DND-41 (cell line): Measurements from ENCODE around the gene SFXN5.

Experiments
- ATAC-seq: fragments of 200-7000 bp; cut with Tn5 transposase; 3 replicates; pipeline ENCODE4 v1.9.1; 2021; ENCODE audit warnings: low read depth; ENCODE audit not compliant: insufficient read depth
- DNase-seq: peaks from one replicate; pipeline ENCODE4 v3.0.0-alpha.2; 2020
- H2AFZ ChIP-seq: 2 replicates; pipeline ENCODE4 v1.6.0; 2012; ENCODE audit warnings: low read depth, low read length
- H3K27ac ChIP-seq: 2 replicates; pipeline ENCODE4 v1.5.1; 2012; ENCODE audit warnings: low read length, inconsistent platforms
- H3K27me3 ChIP-seq: fragments of 200-600 bp; sonication (generic); 2 replicates; pipeline ENCODE4 v1.6.0; 2012; ENCODE audit warnings: low read length, mild to moderate bottlenecking, inconsistent platforms; ENCODE audit not compliant: insufficient read depth, poor library complexity
- H3K36me3 ChIP-seq: 2 replicates; pipeline ENCODE4 v1.5.1; 2012; ENCODE audit warnings: low read length, inconsistent platforms; ENCODE audit not compliant: insufficient read depth
- H3K4me1 ChIP-seq: 2 replicates; pipeline ENCODE4 v1.5.1; 2012; ENCODE audit warnings: mild to moderate bottlenecking, low read length; ENCODE audit not compliant: insufficient read depth
- H3K4me2 ChIP-seq: 2 replicates; pipeline ENCODE4 v1.6.0; 2012; ENCODE audit warnings: mild to moderate bottlenecking, moderate library complexity, low read length, inconsistent platforms; ENCODE audit not compliant: insufficient read depth
- H3K4me3 ChIP-seq, 2 experiments: fragments of 200-600 bp in 1 of 2; shearing (Covaris generic) in 1 of 2; 2 replicates each; pipeline ENCODE4 v1.5.1; 2012 to 2016; ENCODE audit warnings: inconsistent platforms in 2 of 2, low read length in 2 of 2, mild to moderate bottlenecking in 2 of 2, low read depth in 1 of 2, moderate library complexity in 1 of 2
- H3K79me2 ChIP-seq: 2 replicates; pipeline ENCODE4 v1.6.0; 2012; ENCODE audit warnings: low read length, inconsistent platforms; ENCODE audit not compliant: insufficient read depth
- H3K9ac ChIP-seq: 2 replicates; pipeline ENCODE4 v1.6.0; 2012; ENCODE audit warnings: low read depth, mild to moderate bottlenecking, inconsistent platforms, low read length, moderate library complexity
- H3K9me3 ChIP-seq: 2 replicates; pipeline ENCODE4 v1.5.1; 2012; ENCODE audit warnings: low read length, moderate library complexity, mild to moderate bottlenecking, inconsistent platforms; ENCODE audit not compliant: insufficient read depth, severe bottlenecking
- H4K20me1 ChIP-seq: 2 replicates; pipeline ENCODE4 v1.6.0; 2012; ENCODE audit warnings: low read length; ENCODE audit not compliant: insufficient read depth
- EZH2 ChIP-seq: IDR thresholded peaks from 3 replicates; pipeline ENCODE4 v1.6.1; 2012; ENCODE audit warnings: borderline replicate concordance, low read depth, mild to moderate bottlenecking, moderate library complexity, low read length, inconsistent platforms; ENCODE audit not compliant: severe bottlenecking
- TF ChIP-seq, protein P1 (sequence below): IDR thresholded peaks from 2 replicates; pipeline ENCODE4 v1.5.1; 2012; ENCODE audit warnings: borderline replicate concordance, low read length, moderate library complexity, mild to moderate bottlenecking; ENCODE audit not compliant: poor library complexity, severe bottlenecking; ENCODE audit errors: extremely low read depth

Gene SFXN5

DNA sequence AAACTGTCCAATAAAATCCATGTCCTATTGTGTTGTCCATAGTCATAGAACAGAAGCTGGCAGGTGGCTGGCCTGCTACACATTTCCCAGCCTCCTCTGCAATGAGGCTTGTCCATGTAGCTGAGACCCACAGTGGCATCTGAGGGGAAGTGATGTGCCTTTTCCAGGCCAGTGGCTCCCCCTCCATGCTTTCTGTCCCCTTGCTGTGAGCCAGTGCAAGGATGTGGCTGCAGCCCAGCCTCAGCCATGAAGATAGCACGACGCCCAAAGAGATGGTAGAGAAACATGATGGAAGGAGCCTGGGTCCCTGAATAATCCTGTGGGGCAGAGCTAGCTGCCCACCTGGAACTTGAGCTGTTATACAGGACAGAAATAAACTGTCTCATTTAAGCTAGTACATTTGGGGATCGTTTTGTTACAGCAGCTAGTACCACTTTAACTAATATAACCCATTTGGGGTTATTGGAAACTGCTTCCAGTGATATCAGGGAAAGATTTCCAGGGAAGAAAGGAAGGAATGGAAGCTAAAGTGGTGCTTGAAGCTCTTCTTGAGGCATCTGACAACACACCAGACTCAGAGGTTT lies 40.3 kb downstream of the SFXN5 start:
- H3K9me3 ChIP-seq = no peaks in the 10 kb centered on the region
- no peak overlapping the region for H2AFZ ChIP-seq
- TF ChIP-seq, protein P1, sequence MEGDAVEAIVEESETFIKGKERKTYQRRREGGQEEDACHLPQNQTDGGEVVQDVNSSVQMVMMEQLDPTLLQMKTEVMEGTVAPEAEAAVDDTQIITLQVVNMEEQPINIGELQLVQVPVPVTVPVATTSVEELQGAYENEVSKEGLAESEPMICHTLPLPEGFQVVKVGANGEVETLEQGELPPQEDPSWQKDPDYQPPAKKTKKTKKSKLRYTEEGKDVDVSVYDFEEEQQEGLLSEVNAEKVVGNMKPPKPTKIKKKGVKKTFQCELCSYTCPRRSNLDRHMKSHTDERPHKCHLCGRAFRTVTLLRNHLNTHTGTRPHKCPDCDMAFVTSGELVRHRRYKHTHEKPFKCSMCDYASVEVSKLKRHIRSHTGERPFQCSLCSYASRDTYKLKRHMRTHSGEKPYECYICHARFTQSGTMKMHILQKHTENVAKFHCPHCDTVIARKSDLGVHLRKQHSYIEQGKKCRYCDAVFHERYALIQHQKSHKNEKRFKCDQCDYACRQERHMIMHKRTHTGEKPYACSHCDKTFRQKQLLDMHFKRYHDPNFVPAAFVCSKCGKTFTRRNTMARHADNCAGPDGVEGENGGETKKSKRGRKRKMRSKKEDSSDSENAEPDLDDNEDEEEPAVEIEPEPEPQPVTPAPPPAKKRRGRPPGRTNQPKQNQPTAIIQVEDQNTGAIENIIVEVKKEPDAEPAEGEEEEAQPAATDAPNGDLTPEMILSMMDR = no peak
- no peak for TF ChIP-seq EZH2
- no peaks in the 10 kb centered on the region for H3K4me1 ChIP-seq
- no peak overlapping the region for H3K4me3 ChIP-seq
- no peak overlapping the region for H3K4me2 ChIP-seq
- no peaks in the 10 kb centered on the region; the same call in 1 of the 2 replicates for H4K20me1 ChIP-seq
- DNase-seq (no peak), ATAC-seq (no peak)
- no peaks in the 10 kb centered on the region for H3K79me2 ChIP-seq
- no peak overlapping the region for H3K27ac ChIP-seq
- H3K27me3 ChIP-seq = no peaks in the 10 kb centered on the region
- H3K36me3 ChIP-seq = peaks cover 2% of the 10 kb centered on the region; the same call in 1 of the 2 replicates
- no peak overlapping the region for H3K9ac ChIP-seq

DNA sequence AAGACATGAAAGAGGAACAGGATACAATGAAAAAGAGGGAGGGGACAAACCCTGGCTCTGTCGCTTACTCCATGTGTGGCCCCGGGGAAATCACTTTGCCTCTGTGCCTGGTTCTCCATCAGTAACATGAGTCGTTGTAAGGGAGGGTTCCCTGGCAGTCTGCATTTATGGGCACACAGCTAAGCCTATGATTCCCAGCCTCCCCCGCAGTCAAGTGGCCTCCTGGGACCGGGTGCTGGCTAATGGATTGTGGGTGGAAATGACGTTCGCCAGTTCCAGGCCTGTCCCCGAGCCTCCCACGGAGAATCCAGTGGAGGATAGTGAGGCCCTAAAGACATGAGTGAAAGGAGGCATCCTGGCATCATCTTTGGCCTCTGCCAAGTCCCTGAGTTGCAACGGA lies 42.7 kb downstream of the SFXN5 start:
- Histone ChIP-seq H3K4me2 (no peak overlapping the region), H3K79me2 (no peaks in the 10 kb centered on the region), H3K4me3 (no peak overlapping the region), H3K36me3 (peaks cover 2% of the 10 kb centered on the region; the same call in 1 of the 2 replicates), H4K20me1 (no peaks in the 10 kb centered on the region; the same call in 1 of the 2 replicates), H3K9me3 (no peaks in the 10 kb centered on the region), H3K27ac (no peak overlapping the region), H3K9ac (no peak overlapping the region), H3K27me3 (no peaks in the 10 kb centered on the region), H2AFZ (no peak overlapping the region), H3K4me1 (no peaks in the 10 kb centered on the region)
- ATAC-seq (no peak), DNase-seq (no peak)
- TF ChIP-seq, protein P1 = no peak
- TF ChIP-seq EZH2 = no peak

DNA sequence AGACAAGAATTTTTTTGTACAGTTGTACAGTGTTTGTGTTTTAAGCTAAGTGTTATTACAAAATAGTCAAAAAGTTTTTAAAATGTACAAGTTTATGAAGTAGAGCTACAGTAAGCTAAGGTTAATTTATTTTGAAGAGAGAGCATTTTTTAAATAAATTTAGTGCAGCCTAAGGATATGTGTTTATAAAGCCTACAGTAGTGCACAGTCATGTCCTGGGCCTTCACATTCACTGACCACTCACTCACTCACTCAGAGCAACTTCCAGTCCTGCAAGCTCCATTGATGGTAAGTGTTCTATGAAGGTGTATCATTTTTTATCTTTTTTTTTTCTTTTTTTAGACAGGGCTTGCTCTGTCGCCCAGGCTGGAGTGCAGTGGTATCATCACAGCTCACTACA lies 44.2 kb downstream of the SFXN5 start:
- no peak for ATAC-seq
- H3K4me3 ChIP-seq = no peak overlapping the region
- H3K79me2 ChIP-seq = no peaks in the 10 kb centered on the region
- H3K9me3 ChIP-seq = no peaks in the 10 kb centered on the region
- no peak for DNase-seq
- H3K9ac ChIP-seq = no peak overlapping the region
- no peaks in the 10 kb centered on the region for H3K27me3 ChIP-seq
- H3K4me1 ChIP-seq = no peaks in the 10 kb centered on the region
- TF ChIP-seq, protein P1 = no peak
- TF ChIP-seq EZH2 = no peak
- peaks cover 2% of the 10 kb centered on the region; the same call in 1 of the 2 replicates for H3K36me3 ChIP-seq
- no peak overlapping the region for H3K4me2 ChIP-seq
- no peak overlapping the region for H3K27ac ChIP-seq
- no peak overlapping the region for H2AFZ ChIP-seq
- no peaks in the 10 kb centered on the region; the same call in 1 of the 2 replicates for H4K20me1 ChIP-seq
